Mesenteric fat pad (tissue), 1 donor: ENCODE results near the gene MSLN. TPM values are rescaled to one million over a fixed set of nuclear protein-coding genes. Genes with fewer than 3 reads are reported as not detected.

ENCODE experiments used
- DNase-seq: peaks from one replicate; pipeline ENCODE4 v3.0.0-alpha.2; 2020; ENCODE audit warnings: low spot score
- total RNA-seq: library from RNA; stranded (reverse); fragmentation: NEBNext Ultra II Directional; extraction: Animal tissue kit (Norgen Biotek cat#: 25700); gene quantifications from one replicate; pipeline ENCODE4 v1.2.1, GENCODE V29; 2021
- donor health status: DM: yes; HTN: yes; CAD: no.

The MSLN gene
- total RNA-seq, 1 donor from 2014 or later: not detected

DNA sequence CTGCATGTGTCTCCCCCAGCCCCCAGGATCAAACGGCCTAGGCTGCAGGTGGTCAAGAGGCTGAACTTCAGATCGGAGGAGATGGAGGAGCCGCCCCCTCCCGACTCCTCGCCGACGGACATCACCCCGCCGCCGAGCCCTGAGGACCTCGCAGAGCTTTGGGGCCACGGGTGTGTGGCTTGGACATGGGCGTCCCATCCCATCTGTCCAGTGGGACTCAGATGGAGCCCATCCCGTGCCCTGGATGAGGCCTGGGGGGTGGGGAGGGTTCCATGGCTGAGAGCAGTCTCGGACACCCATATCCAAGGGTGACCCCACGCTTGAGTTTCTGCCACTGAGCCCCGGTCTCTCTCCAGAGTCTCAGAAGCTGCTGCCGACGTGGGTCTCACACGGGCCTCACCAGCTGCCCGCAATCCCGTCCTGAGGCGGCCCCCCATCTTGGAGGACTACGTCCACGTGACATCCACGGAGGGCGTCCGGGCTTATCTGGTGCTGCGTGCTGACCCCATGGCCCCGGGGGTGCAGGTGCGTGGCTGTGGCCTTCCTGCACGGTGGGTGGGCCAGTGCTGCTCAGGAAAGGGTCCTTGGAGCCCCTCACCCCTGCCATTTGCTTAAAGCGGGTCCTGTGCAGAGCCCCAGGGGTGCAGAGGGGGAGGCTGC, 28.8 kb downstream of the MSLN start:
- no peak for DNase-seq

DNA sequence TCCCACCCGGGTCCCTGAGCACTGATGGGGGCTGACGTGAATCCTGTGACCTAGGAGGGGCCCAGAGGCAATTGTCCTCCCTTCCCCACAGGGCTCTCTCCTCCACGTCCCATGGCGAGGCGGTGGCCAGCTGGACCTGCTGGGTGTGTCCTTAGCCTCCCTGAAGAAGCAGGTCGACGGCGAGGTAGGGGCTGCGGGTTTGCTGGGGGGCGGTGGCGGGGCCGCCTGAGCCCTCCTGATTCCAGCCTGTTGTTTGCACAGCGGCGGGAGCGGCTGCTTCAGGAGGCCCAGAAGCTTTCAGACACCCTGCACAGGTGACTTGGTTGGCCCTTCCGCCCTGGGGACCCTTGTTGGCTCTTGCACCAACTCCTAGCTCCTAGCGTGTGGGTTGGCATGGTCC, 29.6 kb downstream of the MSLN start:
- DNase-seq: no peak

DNA sequence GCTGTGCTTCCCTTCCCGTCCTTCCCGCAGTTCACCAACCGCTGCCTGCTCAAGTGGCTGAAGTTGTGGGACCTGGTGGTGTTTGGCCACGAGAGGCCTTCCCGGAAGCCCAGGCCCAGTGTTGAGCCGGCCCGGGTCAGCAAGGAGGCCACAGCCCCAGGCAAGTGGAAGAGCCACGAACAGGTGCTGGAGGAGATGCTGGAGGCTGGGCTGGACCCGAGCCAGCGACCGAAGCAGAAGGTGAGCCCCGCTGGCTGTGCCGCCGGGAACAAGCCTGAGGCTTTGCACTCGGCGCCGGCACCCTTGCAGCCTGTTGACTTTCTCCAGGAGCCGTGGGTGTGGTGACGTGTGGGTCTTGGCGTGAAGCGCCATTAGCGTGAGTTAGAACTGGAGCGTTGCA, 30.6 kb downstream of the MSLN start:
- DNase-seq: no peak

DNA sequence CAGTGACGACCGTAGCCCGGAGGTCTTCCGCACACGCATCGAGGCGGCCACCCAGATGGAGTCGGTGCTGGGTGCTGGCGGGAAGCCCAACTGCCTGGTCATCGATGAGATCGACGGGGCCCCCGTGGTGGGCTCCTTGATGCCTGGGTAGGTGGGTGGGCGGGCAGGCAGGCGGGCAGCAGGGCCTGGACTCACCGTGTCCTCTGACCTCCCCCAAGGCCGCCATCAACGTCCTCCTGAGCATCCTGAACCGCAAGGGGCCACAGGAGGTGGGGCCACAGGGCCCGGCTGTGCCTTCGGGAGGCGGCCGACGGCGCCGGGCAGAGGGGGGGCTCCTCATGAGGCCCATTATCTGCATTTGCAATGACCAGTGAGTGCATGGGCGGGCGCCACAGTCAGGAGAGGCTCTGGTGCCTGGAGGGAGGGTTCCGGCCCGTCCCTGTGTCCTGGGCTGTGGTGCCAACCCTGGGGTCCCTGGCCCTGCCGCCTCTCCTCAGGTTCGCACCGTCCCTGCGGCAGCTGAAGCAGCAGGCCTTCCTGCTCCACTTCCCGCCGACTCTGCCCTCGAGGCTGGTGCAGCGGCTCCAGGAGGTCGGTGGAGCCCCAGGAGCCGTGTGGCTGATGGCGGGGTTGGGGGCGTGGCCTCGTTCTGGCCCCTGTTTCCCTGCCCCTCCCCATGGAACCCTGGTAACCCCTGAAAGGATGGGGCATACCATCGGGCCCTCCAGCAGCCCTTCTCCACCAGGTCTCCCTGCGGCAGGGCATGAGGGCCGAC, 31.9 kb downstream of the MSLN start:
- no peak for DNase-seq

DNA sequence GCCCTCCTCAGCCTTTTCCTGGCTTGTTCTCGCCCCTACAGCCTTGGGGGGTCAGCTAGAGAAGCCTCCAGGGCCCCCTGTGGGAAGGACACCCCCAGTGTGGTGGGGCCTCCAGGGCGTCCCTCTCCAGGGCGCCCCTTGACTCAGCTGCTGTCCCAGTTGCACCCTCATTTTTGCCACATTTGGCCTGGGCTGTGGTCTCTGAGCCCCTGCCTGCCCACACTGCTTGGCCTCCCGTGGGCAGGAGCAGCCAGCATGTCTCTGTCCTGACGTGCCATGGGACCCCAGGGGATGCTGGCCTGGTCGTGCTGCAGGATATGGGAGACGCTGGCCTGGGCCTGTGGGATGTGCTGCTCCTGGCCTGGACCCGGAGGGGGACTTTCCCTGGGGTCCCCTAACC, 32.9 kb downstream of the MSLN start:
- no peak for DNase-seq

DNA sequence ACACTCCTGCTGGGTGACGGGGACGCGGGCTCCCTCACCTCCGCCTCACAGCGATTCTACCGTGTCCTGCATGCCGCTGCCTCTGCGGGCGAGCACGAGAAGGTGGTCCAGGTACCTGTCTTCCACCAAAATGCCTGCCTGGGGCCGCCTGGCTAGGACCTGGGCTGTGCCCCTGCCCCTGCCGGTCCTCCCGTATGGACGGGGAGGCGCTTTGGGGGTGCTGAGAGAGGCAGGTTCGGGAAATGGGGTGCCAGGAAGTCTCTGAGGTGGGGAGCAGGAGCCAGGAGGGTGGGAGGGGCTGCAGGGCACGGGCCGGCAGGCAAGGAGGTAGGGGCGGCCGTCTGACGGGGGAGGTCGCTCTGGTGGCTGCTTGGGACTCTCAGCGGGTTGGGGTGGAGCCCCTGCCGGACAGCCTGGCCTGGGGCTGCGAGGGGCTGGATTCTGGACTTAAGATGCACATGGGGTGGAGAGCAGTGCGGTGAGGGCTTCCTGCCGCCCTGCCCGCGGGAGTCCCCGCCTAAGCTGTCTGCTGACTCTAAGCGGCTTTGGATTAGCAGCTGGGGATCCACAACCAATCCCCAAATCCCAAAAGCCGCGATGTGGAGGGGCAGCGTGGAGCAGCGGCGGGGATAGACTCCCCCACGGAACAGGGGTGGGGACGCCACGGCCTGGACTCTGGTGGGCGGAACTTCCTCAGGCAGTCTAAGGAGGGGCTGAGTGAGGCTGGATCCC, 33.7 kb downstream of the MSLN start:
- no peak for DNase-seq

DNA sequence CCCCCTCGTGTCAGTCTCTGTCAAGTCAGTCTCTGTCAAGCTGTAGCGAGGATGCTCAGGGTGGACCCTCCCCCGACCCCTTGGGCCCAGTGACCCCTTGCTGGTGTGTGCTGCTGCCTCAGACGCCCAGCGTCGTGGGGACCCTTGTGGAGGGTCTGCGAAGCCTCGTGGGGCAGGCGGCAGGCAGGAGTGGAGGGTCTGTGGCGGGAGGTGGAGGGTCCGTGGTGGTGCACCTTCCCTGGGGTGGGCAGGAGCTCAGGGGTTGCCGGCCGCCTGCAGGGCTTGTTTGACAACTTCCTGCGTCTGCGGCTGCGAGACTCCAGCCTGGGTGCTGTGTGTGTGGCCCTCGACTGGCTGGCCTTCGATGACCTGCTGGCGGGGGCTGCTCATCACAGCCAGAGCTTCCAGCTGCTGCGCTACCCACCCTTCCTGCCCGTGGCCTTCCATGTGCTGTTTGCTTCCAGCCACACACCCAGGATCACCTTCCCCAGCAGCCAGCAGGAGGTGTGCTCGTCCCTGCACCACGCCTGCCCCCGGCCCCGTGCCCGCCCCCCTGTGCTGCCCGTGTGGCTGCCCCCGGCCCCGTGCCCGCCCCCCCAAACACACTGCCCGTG, 34.4 kb downstream of the MSLN start:
- no peak for DNase-seq

DNA sequence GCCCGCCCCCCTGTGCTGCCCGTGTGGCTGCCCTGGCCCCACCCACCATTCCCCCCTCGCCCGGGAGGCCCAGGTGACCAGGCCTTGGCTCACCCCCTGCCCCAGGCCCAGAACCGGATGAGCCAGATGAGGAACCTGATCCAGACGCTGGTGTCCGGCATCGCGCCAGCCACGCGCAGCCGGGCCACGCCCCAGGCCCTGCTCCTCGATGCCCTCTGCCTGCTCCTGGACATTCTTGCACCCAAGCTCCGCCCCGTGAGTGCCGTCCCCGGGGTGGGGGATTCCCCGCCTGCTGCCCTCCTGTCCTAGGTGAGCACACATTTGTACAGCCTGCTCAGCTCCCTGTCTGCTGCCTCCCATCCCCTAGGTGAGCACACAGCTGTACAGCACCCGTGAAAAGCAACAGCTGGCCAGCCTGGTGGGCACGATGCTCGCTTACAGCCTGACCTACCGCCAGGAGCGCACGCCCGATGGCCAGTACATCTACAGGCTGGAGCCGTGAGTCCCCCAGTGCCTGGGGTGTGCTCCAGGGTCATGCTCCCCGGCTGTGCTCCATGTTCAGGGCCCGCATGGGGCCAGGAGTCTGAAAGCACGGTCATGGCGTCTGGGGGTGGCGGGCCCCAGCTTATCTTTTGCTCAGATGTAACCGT, 35.2 kb downstream of the MSLN start:
- no peak for DNase-seq

DNA sequence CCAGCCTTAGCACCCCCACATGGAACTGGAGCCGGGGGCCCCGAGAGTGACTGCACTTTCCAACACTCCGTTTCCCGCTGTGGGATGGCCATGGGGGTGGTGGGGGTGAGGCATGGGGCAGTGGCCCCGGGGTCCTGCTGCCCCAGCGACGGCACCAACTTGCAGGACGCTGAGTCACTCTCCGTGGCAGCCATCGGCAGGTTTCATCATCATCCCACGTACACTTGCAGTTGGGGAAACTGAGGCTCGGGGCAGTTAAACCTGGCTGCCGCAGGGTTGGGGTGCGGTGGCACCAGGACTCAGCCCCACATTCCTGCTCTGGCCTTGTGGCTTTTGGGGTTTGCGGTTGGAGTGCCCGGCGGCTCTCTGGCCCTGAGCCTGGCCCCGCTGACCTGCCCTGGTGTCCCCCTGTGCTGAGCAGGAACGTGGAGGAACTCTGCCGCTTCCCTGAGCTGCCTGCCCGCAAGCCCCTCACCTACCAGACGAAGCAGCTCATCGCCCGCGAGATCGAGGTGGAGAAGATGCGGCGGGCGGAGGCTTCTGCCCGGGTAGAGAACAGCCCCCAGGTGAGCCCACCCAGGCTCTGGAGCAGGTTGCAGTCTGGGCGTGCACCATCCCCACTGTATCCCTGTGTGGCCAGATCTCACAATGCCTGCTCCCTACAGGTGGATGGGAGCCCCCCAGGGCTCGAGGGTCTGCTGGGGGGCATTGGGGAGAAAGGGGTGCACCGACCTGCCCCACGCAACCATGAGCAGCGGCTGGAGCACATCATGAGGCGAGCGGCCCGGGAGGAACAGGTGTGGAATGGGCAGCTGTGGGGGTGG, 36.0 kb downstream of the MSLN start:
- no peak for DNase-seq

DNA sequence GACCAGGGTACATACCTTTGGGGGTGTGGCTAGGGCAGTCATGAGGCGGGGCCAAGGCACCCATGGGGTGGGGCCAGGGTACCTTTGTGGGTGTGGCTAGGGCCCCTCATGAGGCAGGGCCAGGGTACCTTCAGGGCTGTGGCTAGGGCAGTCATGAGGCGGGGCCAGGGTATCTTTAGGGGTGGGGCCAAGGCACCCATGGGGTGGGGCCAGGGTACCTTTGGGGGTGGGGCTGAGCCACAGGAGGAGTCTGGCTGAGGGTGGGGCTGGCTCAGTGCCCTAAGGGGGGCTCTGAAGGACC, 36.5 kb downstream of the MSLN start:
- no peak for DNase-seq

DNA sequence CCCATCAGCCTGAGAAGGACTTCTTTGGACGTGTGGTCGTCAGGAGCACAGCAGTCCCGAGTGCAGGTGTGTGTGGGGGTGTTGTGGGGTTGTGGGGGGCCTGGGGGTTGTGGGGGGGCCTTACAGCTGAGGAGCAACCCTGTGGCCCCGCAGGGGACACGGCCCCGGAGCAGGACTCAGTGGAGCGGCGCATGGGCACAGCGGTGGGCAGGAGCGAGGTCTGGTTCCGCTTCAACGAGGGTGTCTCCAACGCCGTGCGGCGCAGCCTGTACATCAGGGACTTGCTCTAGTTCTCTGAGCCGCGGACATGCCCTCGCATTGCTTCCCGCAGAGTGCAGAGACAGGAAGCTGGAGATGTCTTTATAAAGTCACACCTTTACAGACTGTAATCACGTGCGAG, 37.2 kb downstream of the MSLN start:
- no peak for DNase-seq

DNA sequence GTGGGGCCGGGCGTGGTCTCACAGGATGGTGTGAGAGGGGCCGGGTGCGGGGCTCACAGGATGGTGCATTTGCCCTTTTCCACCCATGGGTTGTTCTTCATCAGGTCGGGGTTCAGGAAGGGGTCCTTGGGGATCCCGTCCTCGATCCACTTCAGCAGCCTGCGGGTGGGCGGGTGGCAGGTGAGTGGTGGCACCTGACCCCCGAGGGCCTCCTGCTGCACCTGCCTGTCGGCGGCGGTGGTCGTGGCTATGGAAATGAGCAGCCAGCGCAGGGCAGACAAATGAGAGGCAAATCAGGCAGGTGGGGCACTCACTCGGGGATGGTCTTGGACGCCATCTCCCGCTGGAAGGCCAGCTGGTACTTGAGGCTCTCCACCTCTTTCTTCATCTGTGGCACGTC, 38.1 kb downstream of the MSLN start:
- no peak for DNase-seq

DNA sequence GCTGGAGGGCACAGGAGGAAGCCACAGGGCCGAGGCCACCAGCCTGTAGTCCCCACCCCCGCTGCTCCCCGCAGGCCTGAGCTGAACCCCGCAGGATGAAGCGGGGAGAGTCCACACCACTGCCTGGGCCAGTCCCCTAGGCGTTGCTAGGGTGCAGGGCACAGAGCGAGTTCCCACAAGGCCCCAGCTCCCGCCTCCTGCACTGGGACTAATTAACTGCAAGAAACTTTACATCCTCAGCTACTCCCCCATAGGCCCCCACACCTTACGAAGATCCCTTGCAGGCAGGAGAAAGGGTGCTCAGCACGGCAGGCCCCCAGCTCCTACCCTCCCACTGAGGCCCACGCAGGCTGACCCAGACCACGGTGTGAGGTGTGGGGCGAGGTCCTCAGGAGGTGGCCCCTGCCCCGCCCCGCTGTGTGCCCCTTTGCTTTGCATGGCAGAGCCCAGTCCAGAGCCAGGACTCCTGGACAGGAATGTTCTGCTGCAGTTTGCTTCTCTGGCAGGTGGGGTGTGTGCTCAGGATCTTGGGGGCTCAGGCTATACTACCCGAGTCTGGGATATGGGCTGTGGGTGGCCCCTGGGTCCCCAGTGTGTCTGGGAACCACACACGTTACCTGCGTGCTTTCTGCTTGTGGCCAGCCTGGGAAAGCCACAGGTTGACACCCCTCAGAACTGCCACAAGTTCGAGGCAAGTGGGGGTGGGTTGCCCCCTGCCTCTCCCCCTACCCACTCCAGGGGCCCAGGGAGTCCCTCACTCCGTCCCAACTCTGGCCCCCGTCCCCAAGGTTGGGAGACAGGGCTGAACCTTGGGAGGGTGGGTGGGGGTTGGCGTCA, 38.8 kb downstream of the MSLN start:
- no peak for DNase-seq

DNA sequence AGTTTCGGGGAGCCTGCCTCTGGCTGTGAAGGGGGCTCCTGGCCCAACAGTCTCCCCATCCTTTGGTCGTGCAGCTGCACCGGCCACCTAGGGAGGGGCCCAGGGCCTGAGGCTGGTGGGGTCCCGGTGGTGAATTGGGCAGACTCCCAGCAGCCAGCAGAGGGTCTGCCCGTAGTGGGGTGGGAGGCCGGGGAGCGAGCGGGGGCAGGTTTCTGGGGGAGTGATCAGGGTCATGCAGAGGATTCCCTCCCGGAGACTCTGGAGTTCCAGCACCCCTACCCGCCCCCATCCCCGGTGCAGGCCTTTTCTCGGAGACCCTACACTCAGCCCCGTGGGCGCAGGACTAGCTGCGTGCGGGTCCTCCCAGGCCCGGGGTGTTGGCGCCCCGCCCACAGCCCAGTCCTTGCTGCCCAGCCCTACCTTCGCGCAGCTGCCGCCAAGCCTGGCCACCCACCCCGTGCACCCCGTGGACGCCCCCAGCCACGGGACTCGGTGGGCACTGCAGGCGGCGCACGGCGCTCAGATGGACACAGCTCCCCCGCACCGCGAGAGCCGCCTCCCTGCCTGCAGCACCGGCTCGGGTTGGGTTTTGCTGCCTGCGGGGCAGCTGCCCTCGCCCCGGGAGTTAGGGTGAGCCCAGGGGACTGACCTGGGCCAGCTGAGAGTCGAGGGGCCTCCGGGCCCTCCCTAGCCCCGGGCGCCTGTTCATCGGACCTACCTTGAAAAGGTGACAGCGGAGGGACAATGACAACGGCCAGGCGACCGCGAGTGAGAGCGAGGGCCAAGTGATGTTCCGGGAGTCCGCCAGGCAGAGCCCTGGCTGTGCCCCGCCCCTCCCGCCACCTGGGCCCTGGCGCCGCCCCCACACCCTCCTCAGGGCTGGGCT, 39.7 kb downstream of the MSLN start, which contains the start of gene GNG13:
Gene GNG13, minus strand, starts transcription at position 787 of the 886 bp plus-strand sequence. CDS start 1,657 bp downstream, outside the sequence.
- DNase-seq: no peak

DNA sequence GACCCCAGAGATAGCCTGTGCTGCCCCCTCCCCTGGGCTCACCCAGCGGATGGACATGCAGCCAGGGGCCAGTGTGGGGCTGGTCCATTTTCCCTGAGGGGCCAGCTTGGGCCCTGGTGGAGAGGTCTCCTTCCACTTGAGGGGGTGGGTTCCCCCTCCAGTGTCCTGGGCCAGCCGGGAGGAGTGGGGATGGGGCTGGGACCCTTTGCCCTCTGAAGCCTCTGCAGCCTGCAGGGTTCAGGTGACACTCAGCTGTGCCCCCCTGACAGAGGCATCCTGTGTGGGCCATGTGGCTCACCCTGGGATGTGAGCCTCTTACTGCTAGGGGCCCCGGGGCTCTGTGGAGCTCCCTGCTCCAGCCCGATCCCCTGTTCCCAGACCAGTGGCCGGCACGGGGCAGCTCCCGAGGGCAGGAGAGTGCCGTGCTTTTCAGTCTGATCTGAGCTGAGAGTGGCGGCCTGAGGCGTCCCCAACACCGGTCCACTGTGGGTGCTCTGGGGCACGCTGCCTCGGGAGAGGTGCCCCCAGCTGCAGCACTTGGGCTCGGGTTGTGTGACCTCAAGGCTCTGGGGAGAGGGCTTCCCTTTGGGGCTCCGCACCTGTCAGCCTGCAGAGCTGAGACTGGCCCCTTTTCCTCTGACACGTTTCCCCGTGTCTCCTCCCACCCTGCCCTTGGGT, 40.4 kb downstream of the MSLN start:
- DNase-seq: no peak

DNA sequence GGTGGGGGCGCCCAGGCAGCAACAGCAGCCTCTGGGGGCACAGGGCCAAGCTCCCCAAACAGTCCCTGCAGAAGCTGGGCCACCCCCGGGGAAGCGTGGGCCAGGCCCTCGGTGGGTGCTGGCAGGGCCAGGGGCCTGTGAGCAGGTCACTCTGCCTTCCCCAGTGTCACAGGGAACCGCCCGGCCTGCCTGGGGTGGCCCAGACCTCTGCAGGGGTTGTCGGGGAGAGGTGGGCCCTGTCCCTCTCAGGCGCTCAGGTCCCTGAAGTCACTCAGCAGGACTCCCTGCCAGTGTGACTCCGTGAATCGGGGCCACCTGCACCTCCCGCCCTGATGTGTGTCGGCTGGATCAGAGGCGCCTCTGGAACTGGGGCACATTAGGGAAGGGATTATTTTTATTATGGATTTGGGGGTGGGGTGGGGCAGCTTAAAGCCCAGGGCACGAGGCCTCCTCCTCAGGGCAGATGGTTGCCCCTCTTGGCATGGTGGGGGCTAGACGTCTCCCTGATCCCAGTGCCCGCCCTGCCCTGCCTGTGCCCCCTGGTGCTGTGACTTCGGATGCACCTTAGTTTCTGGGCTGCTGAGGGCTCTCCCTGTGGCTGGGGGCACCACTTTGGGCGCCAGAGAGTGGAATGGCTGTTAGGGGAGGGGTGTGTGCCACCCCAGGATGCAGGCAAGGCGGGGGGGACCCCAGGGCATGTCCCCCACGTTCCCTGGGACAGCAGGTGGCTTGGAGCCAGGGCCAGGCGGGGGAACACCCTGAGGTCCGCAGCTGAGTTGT, 41.2 kb downstream of the MSLN start:
- no peak for DNase-seq

DNA sequence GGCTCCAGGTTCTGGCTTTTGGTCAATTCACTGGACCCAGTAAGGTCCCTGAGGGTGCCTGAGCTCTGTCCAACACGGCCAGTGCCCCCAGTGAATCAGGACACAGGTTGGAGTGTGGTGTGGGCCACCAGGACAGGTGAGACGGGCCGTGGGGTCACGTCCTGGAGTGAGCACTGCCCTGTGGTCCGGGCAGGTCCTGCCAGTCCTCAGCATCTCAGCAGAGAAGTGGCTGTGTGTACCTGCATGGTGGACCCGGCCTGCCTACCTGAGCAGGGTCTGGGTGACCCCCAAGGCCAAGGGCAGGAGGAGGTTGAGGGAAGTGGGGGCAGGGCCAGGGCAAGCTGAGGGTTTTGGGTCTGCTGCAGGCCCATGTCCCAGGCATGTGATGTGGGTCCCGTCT, 41.9 kb downstream of the MSLN start:
- no peak for DNase-seq
